ENCODE results near the gene DNAH3. TPM values are rescaled to one million over a fixed set of nuclear protein-coding genes. Genes with fewer than 3 reads are reported as not detected.

DNAH3 gene
- total RNA-seq, 1 donor from 2014 or later: 0.19 TPM

GRCh38 chr16:21162661-21163151 is 12.1 kb upstream of the DNAH3 start:
- DNase-seq (ENCODE audit: low spot score, unreplicated experiment): no peak
- no peak for TF ChIP-seq CTCF (IDR thresholded peaks at IDR 0.05; ENCODE audit: unreplicated experiment)
- Mint-ChIP-seq H3K27ac (no peak overlapping the region), H3K4me3 (ENCODE audit: low read depth) (no peak overlapping the region), H3K9me3 (ENCODE audit: low read depth) (no peaks in the 10 kb centered on the region), H3K4me1 (ENCODE audit: low read depth) (peaks cover 9% of the 10 kb centered on the region), H3K27me3 (no peaks in the 10 kb centered on the region), H3K36me3 (ENCODE audit: insufficient read depth) (peaks cover 18% of the 10 kb centered on the region)

- H3K27ac Mint-ChIP-seq: no peak overlapping the region
- H3K4me3 Mint-ChIP-seq (ENCODE audit: low read depth): no peak overlapping the region
- H3K9me3 Mint-ChIP-seq (ENCODE audit: low read depth): no peaks in the 10 kb centered on the region
- H3K4me1 Mint-ChIP-seq (ENCODE audit: low read depth): peaks cover 9% of the 10 kb centered on the region
- no peak for DNase-seq (ENCODE audit: low spot score, unreplicated experiment)
- TF ChIP-seq CTCF (IDR thresholded peaks at IDR 0.05; ENCODE audit: unreplicated experiment): no peak
- H3K27me3 Mint-ChIP-seq: no peaks in the 10 kb centered on the region
- H3K36me3 Mint-ChIP-seq (ENCODE audit: insufficient read depth): peaks cover 15% of the 10 kb centered on the region
These were observed 10.6 kb upstream of the DNAH3 start for GRCh38 chr16:21161211-21161610.

GRCh38 chr16:21160276-21160675 is 9.6 kb upstream of the DNAH3 start:
- TF ChIP-seq CTCF (IDR thresholded peaks at IDR 0.05; ENCODE audit: unreplicated experiment): no peak
- Mint-ChIP-seq H3K9me3 (ENCODE audit: low read depth) (no peaks in the 10 kb centered on the region), H3K4me1 (ENCODE audit: low read depth) (peaks cover 9% of the 10 kb centered on the region), H3K27me3 (no peaks in the 10 kb centered on the region), H3K36me3 (ENCODE audit: insufficient read depth) (peaks cover 15% of the 10 kb centered on the region), H3K4me3 (ENCODE audit: low read depth) (no peak overlapping the region), H3K27ac (no peak overlapping the region)
- DNase-seq (ENCODE audit: low spot score, unreplicated experiment): no peak

- no peak for TF ChIP-seq CTCF (IDR thresholded peaks at IDR 0.05; ENCODE audit: unreplicated experiment)
- Mint-ChIP-seq H3K27ac (peak overlapping the region; percentile 82), H3K27me3 (no peaks in the 10 kb centered on the region)
These were observed 8.8 kb upstream of the DNAH3 start for GRCh38 chr16:21159281-21159951.

GRCh38 chr16:21158208-21159110 is 7.8 kb upstream of the DNAH3 start, which contains the start of gene LDAF1:
TSS of gene LDAF1 (plus strand) at chr16:21158674. CDS start at chr16:21161183, 2,509 bp downstream.
- peak within 1 kb of the TSS; percentile 84 for H3K4me3 Mint-ChIP-seq (ENCODE audit: low read depth)
- H3K9me3 Mint-ChIP-seq (ENCODE audit: low read depth): no peaks in the 10 kb centered on the region
- peaks cover 8% of the 10 kb centered on the region for H3K36me3 Mint-ChIP-seq (ENCODE audit: insufficient read depth)
- H3K27ac Mint-ChIP-seq: peak within 1 kb of the TSS; percentile 82
- H3K27me3 Mint-ChIP-seq: no peaks in the 10 kb centered on the region
- TF ChIP-seq CTCF (IDR thresholded peaks at IDR 0.05; ENCODE audit: unreplicated experiment): no peak
- peak; percentile 60 for DNase-seq (ENCODE audit: low spot score, unreplicated experiment)
- peaks cover 9% of the 10 kb centered on the region for H3K4me1 Mint-ChIP-seq (ENCODE audit: low read depth)

More at GRCh38 chr16:21159281-21159951, 8.8 kb upstream of the DNAH3 start:
- H3K36me3 Mint-ChIP-seq (ENCODE audit: insufficient read depth): peaks cover 11% of the 10 kb centered on the region
- peak overlapping the region; percentile 84 for H3K4me3 Mint-ChIP-seq (ENCODE audit: low read depth)
- no peaks in the 10 kb centered on the region for H3K9me3 Mint-ChIP-seq (ENCODE audit: low read depth)
- peaks cover 9% of the 10 kb centered on the region for H3K4me1 Mint-ChIP-seq (ENCODE audit: low read depth)
- peak; percentile 21 for DNase-seq (ENCODE audit: low spot score, unreplicated experiment)

Data from progenitor cell of endocrine pancreas (in vitro differentiated cells).